ENCODE measurements around the gene SYCE1L.

DNA sequence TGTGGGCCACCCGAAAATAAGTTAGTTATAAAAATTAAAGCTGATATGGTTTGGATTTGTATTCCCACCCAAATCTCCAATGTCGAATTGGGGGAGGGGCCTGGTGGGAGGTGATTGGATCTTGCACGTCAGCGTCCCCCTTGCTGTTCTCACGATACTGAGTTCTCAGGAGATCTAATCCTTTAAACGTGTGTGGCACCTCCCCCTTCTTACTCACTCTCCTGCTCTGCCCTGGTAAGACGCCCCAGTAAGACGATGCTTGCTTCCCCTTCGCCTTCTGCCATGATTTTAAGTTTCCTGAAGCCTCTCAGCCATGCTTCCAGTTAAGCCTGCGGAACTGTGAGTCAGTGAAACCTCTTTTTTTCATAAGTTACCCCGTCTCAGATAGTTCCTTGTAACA lies 35.4 kb downstream of the SYCE1L start:
- TF ChIP-seq, protein P1, sequence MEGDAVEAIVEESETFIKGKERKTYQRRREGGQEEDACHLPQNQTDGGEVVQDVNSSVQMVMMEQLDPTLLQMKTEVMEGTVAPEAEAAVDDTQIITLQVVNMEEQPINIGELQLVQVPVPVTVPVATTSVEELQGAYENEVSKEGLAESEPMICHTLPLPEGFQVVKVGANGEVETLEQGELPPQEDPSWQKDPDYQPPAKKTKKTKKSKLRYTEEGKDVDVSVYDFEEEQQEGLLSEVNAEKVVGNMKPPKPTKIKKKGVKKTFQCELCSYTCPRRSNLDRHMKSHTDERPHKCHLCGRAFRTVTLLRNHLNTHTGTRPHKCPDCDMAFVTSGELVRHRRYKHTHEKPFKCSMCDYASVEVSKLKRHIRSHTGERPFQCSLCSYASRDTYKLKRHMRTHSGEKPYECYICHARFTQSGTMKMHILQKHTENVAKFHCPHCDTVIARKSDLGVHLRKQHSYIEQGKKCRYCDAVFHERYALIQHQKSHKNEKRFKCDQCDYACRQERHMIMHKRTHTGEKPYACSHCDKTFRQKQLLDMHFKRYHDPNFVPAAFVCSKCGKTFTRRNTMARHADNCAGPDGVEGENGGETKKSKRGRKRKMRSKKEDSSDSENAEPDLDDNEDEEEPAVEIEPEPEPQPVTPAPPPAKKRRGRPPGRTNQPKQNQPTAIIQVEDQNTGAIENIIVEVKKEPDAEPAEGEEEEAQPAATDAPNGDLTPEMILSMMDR (IDR thresholded peaks at IDR 0.05): no peak
- TF ChIP-seq POLR2A (IDR thresholded peaks at IDR 0.05; ENCODE audit: low read depth) (no peak), EP300 (IDR thresholded peaks at IDR 0.05) (no peak)
